SK-N-SH treated with all-trans-retinoic acid at 6 μM for 48 hours (cell line): ENCODE results near the gene COBL.

Experiments
- ATAC-seq: fragments of 200-7000 bp; cut with Tn5 transposase; 3 replicates; pipeline ENCODE4 v1.9.1; 2020; ENCODE audit warnings: mild to moderate bottlenecking, moderate library complexity
- ARNTL ChIP-seq: fragments of 450-650 bp; formaldehyde crosslinking; IDR thresholded peaks from 2 replicates; pipeline ENCODE4 v1.5.0; 2020; ENCODE audit warnings: low read depth, mild to moderate bottlenecking, moderate library complexity, borderline replicate concordance
- CREB5 ChIP-seq: fragments of 250-450 bp; sonication (Bioruptor Pico); IDR thresholded peaks from 2 replicates; pipeline ENCODE4 v1.5.1; 2020; ENCODE audit warnings: low read depth, mild to moderate bottlenecking, moderate library complexity
- CSDC2 ChIP-seq: fragments of 250-450 bp; sonication (Bioruptor Pico); IDR thresholded peaks from 2 replicates; pipeline ENCODE4 v1.5.0; 2020; ENCODE audit warnings: mild to moderate bottlenecking, moderate library complexity
- CSRNP3 ChIP-seq: fragments of 250-450 bp; sonication (Bioruptor Pico); IDR thresholded peaks from 2 replicates; pipeline ENCODE4 v1.5.1; 2021; ENCODE audit warnings: mild to moderate bottlenecking, moderate library complexity
- ESRRG ChIP-seq: fragments of 250-450 bp; sonication (Bioruptor Pico); IDR thresholded peaks from 2 replicates; pipeline ENCODE4 v1.6.1; 2021; ENCODE audit warnings: mild to moderate bottlenecking
- GLIS3 ChIP-seq: fragments of 250-450 bp; sonication (Bioruptor Pico); IDR thresholded peaks from 2 replicates; pipeline ENCODE4 v1.5.0; 2020; ENCODE audit warnings: mild to moderate bottlenecking, moderate library complexity
- ISL1 ChIP-seq: fragments of 250-450 bp; sonication (Bioruptor Pico); IDR thresholded peaks from 2 replicates; pipeline ENCODE4 v2.1.2; 2022; ENCODE audit warnings: mild to moderate bottlenecking, moderate library complexity
- POU6F1 ChIP-seq: fragments of 250-450 bp; sonication (Bioruptor Pico); IDR thresholded peaks from 2 replicates; pipeline ENCODE4 v1.8.0; 2021; ENCODE audit warnings: low read depth, mild to moderate bottlenecking, moderate library complexity, borderline replicate concordance
- PPARA ChIP-seq: fragments of 250-450 bp; sonication (Bioruptor Pico); IDR thresholded peaks from 2 replicates; pipeline ENCODE4 v1.5.0; 2020; ENCODE audit warnings: mild to moderate bottlenecking, borderline replicate concordance
- RARB ChIP-seq: fragments of 250-450 bp; sonication (Bioruptor Pico); IDR thresholded peaks from 2 replicates; pipeline ENCODE4 v1.8.0; 2021; ENCODE audit warnings: mild to moderate bottlenecking, moderate library complexity
- SNAI2 ChIP-seq: fragments of 250-450 bp; sonication (Bioruptor Pico); IDR thresholded peaks from 2 replicates; pipeline ENCODE4 v1.5.0; 2020; ENCODE audit warnings: mild to moderate bottlenecking, moderate library complexity
- TSHZ2 ChIP-seq: fragments of 250-450 bp; sonication (Bioruptor Pico); IDR thresholded peaks from 2 replicates; pipeline ENCODE4 v1.5.0; 2020; ENCODE audit warnings: mild to moderate bottlenecking, moderate library complexity
- ZC3H10 ChIP-seq: fragments of 250-450 bp; sonication (Bioruptor Pico); IDR thresholded peaks from 2 replicates; pipeline ENCODE4 v1.5.1; 2021; ENCODE audit warnings: mild to moderate bottlenecking, moderate library complexity
- ZFP30 ChIP-seq: fragments of 450-650 bp; formaldehyde crosslinking; IDR thresholded peaks from 2 replicates; pipeline ENCODE4 v1.5.0; 2022; ENCODE audit warnings: mild to moderate bottlenecking, moderate library complexity
- ZNF565 ChIP-seq: fragments of 450-650 bp; formaldehyde crosslinking; conservative IDR thresholded peaks from 2 replicates; pipeline ENCODE4 v1.5.0; 2020; ENCODE audit warnings: low read depth, mild to moderate bottlenecking, moderate library complexity
- ZNF70 ChIP-seq: fragments of 450-650 bp; formaldehyde crosslinking; IDR thresholded peaks from 2 replicates; pipeline ENCODE4 v1.5.0; 2020; ENCODE audit warnings: mild to moderate bottlenecking, moderate library complexity
- ZNF8 ChIP-seq: fragments of 450-650 bp; formaldehyde crosslinking; IDR thresholded peaks from 2 replicates; pipeline ENCODE4 v1.5.0; 2020; ENCODE audit warnings: mild to moderate bottlenecking, moderate library complexity

COBL gene

GRCh38 chr7:51227861-51228260, 88.7 kb downstream of the COBL start (continued):
- no peak for TF ChIP-seq ISL1 (CRISPR knock-in tag)
- no peak for TF ChIP-seq TSHZ2
- no peak for TF ChIP-seq ZFP30 (CRISPR knock-in tag)

- ATAC-seq, result no peak
- TF ChIP-seq GLIS3, result no peak
- TF ChIP-seq ZNF565 (CRISPR knock-in tag), result no peak
- no peak for TF ChIP-seq SNAI2 (CRISPR knock-in tag)
- TF ChIP-seq POU6F1 (CRISPR knock-in tag), result no peak
Measured at GRCh38 chr7:51226916-51227535, 89.6 kb downstream of the COBL start.

- no peak for ATAC-seq
- TF ChIP-seq RARB (no peak), POU6F1 (CRISPR knock-in tag) (no peak), CSRNP3 (CRISPR knock-in tag) (no peak), ZNF8 (CRISPR knock-in tag) (no peak), SNAI2 (CRISPR knock-in tag) (no peak), GLIS3 (no peak), TSHZ2 (no peak), ZFP30 (CRISPR knock-in tag) (no peak), PPARA (no peak), CSDC2 (CRISPR knock-in tag) (no peak), ESRRG (CRISPR knock-in tag) (no peak), ISL1 (CRISPR knock-in tag) (no peak), ZNF565 (CRISPR knock-in tag) (no peak), ARNTL (CRISPR knock-in tag) (no peak), CREB5 (CRISPR knock-in tag) (no peak), ZNF70 (no peak), ZC3H10 (CRISPR knock-in tag) (no peak)
Measured at GRCh38 chr7:51226063-51226755, 90.4 kb downstream of the COBL start.
